Smooth muscle cell (in vitro differentiated cells): Measurements from ENCODE around the gene LGR6. TPM values are rescaled to one million over a fixed set of nuclear protein-coding genes. Genes with fewer than 3 reads are reported as not detected.

Experiments
- DNase-seq: peaks from one replicate; lab custom pipeline; 2025; ENCODE audit not compliant: unreplicated experiment; lab: John Stamatoyannopoulos, UW
- H2AFZ ChIP-seq: fragments of 200-600 bp; sonication (generic); 2 replicates; pipeline ENCODE4 v1.6.0; 2016; ENCODE audit warnings: antibody characterized with exemption, low read depth, mild to moderate bottlenecking
- H3F3A ChIP-seq: fragments of 200-600 bp; sonication (generic); 2 replicates; pipeline ENCODE4 v1.6.0; 2017; ENCODE audit warnings: antibody characterized with exemption, low read depth
- H3K27ac ChIP-seq: fragments of 200-600 bp; sonication (generic); 2 replicates; pipeline ENCODE4 v1.5.1; 2016; ENCODE audit warnings: low read depth, mild to moderate bottlenecking
- H3K27me3 ChIP-seq: fragments of 200-600 bp; sonication (generic); 2 replicates; pipeline ENCODE4 v1.6.1; 2016; ENCODE audit warnings: low read depth, mild to moderate bottlenecking
- H3K36me3 ChIP-seq: fragments of 200-600 bp; sonication (generic); 2 replicates; pipeline ENCODE4 v1.5.1; 2016; ENCODE audit warnings: low read depth
- H3K4me1 ChIP-seq: fragments of 200-600 bp; sonication (generic); 2 replicates; pipeline ENCODE4 v1.5.1; 2016; ENCODE audit warnings: low read depth
- H3K4me2 ChIP-seq: fragments of 200-600 bp; sonication (generic); 2 replicates; pipeline ENCODE4 v1.6.0; 2016; ENCODE audit warnings: mild to moderate bottlenecking
- H3K4me3 ChIP-seq: fragments of 200-600 bp; sonication (generic); 2 replicates; pipeline ENCODE4 v1.5.1; 2016; ENCODE audit warnings: mild to moderate bottlenecking
- H3K79me2 ChIP-seq: fragments of 200-600 bp; sonication (generic); 2 replicates; pipeline ENCODE4 v1.6.0; 2016; ENCODE audit warnings: low read depth, mild to moderate bottlenecking
- H3K9ac ChIP-seq: fragments of 200-600 bp; sonication (generic); 2 replicates; pipeline ENCODE4 v1.6.0; 2016; ENCODE audit warnings: low read depth
- H3K9me3 ChIP-seq: fragments of 200-600 bp; sonication (generic); replicated peaks from 2 replicates; pipeline ENCODE4 v1.5.1; 2016; ENCODE audit warnings: low read depth
- H4K20me1 ChIP-seq: fragments of 200-600 bp; sonication (generic); 2 replicates; pipeline ENCODE4 v1.6.0; 2016; ENCODE audit warnings: low read depth
- WGBS: methylation state at CpG from one replicate; pipeline ENCODE4 v1.1.7; 2016; ENCODE audit warnings: low lambda C conversion rate; 5-methylcytosine and 5-hydroxymethylcytosine counted together
- polyA plus RNA-seq: library from polyadenylated mRNA; unstranded; fragments of >200 nt; fragmentation: Nextera tagmentation; extraction: Ambion mirVana; gene quantifications from 2 replicates; pipeline ENCODE4 v1.2.1, GENCODE V29; 2016
- total RNA-seq: library from RNA; depleted of rRNA; stranded (reverse); fragments of >200 nt; gene quantifications from 2 replicates; pipeline ENCODE4 v1.2.3, GENCODE V29; 2014
- TF ChIP-seq, protein P1 (sequence below): fragments of 200-600 bp; sonication (generic); IDR thresholded peaks from 2 replicates; pipeline ENCODE4 v1.5.1; 2017; ENCODE audit warnings: borderline replicate concordance, mild to moderate bottlenecking, antibody characterized with exemption; ENCODE audit not compliant: insufficient read depth, poor library complexity, severe bottlenecking

LGR6 gene
- total and polyA plus RNA-seq, 2 experiments from 2014 or later = 1.8 to 2.9 TPM

DNA sequence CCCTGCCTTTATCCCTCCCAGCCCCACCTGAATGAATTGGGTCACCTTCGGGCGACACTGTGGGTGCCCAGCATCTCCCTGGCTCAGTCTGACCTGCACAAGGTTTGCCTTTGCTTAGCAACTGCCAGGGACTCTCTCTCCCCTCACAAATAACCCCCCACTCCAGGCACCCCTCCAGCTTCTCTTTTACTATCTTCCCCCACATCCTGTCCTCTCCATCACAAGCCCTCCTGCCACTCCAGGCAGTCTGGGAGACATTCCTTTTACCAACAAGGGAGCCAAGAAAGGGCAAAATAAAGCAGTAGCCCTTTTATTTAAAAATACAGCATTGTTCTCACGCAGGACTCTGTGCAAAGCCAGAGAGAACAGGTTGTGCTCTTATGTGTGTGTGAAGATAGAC lies 23.9 kb downstream of the LGR6 start:
- WGBS = 91% methylated on average over 3 of the region's 3 CpGs
- no peak for DNase-seq

DNA sequence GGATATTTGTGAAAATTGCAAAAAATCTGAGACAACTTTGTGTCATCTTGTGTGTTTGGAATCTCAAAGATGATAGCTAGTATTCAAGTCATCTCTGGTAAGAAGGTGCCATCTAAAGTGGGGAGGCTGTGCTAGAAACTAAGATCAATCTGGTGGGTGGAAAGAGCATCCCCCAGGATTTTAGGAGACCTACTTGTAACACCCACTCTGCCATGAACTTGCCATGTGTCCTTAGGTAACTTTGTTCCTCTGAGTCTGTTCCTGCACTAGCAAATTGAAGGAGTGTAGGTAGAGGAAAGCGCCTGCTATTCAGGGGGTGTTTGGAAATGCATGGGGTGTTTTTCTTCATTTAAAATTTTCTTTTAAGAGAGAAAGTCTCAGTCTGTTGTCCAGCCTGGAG lies 24.4 kb downstream of the LGR6 start:
- Histone ChIP-seq H3F3A (peaks cover 4% of the 10 kb centered on the region), H3K9ac (no peak overlapping the region), H3K79me2 (no peaks in the 10 kb centered on the region), H3K4me1 (peaks cover 21% of the 10 kb centered on the region), H3K36me3 (no peaks in the 10 kb centered on the region), H3K4me2 (no peak overlapping the region), H3K27ac (no peak overlapping the region), H3K9me3 (no peaks in the 10 kb centered on the region), H2AFZ (no peak overlapping the region), H3K27me3 (peaks cover 7% of the 10 kb centered on the region), H3K4me3 (no peak overlapping the region), H4K20me1 (no peaks in the 10 kb centered on the region)
- no peak for DNase-seq
- TF ChIP-seq, protein P1, sequence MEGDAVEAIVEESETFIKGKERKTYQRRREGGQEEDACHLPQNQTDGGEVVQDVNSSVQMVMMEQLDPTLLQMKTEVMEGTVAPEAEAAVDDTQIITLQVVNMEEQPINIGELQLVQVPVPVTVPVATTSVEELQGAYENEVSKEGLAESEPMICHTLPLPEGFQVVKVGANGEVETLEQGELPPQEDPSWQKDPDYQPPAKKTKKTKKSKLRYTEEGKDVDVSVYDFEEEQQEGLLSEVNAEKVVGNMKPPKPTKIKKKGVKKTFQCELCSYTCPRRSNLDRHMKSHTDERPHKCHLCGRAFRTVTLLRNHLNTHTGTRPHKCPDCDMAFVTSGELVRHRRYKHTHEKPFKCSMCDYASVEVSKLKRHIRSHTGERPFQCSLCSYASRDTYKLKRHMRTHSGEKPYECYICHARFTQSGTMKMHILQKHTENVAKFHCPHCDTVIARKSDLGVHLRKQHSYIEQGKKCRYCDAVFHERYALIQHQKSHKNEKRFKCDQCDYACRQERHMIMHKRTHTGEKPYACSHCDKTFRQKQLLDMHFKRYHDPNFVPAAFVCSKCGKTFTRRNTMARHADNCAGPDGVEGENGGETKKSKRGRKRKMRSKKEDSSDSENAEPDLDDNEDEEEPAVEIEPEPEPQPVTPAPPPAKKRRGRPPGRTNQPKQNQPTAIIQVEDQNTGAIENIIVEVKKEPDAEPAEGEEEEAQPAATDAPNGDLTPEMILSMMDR = no peak
- 87% methylated on average over 1 of the region's 1 CpG for WGBS

More for the DNA sequence above, 23.9 kb downstream of the LGR6 start:
- TF ChIP-seq, protein P1 = no peak
- Histone ChIP-seq H3K79me2 (no peaks in the 10 kb centered on the region), H3K27ac (no peak overlapping the region), H4K20me1 (no peaks in the 10 kb centered on the region), H3K4me1 (peaks cover 18% of the 10 kb centered on the region), H3K4me3 (no peak overlapping the region), H3K4me2 (no peak overlapping the region), H3K36me3 (no peaks in the 10 kb centered on the region), H3K27me3 (peaks cover 11% of the 10 kb centered on the region), H2AFZ (no peak overlapping the region), H3F3A (peaks cover 1% of the 10 kb centered on the region), H3K9me3 (no peaks in the 10 kb centered on the region), H3K9ac (no peak overlapping the region)

DNA sequence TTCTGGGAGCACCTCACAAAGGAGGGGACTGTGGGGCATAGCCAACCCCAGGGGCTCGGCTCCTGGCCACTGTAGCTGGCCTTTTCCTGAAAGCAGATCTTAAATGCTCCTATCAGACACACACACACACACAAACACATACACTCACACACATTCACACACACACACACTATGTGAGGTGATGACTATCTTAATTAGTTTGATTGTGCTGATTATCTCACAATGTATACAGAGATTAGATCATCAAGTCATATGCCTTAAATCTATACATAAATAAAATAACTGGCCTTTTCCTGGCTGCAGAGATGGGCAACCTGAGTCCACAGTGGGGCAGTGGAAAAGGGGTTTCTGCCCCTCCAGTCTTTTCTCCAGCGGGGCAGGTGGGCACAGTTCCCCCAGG lies 27.1 kb downstream of the LGR6 start:
- no peaks in the 10 kb centered on the region for H3K79me2 ChIP-seq
- DNase-seq = no peak
- no peak overlapping the region for H3K4me3 ChIP-seq
- WGBS = 98% methylated on average over 2 of the region's 2 CpGs
- H3K36me3 ChIP-seq = no peaks in the 10 kb centered on the region
- peaks cover 11% of the 10 kb centered on the region for H3F3A ChIP-seq
- TF ChIP-seq, protein P1 = no peak
- H3K9ac ChIP-seq = no peak overlapping the region
- no peak overlapping the region for H3K4me2 ChIP-seq
- no peaks in the 10 kb centered on the region for H3K27me3 ChIP-seq
- H3K9me3 ChIP-seq = no peaks in the 10 kb centered on the region
- no peak overlapping the region for H3K27ac ChIP-seq
- no peak overlapping the region for H2AFZ ChIP-seq
- no peaks in the 10 kb centered on the region for H4K20me1 ChIP-seq
- H3K4me1 ChIP-seq = peaks cover 12% of the 10 kb centered on the region
